ENCODE data around the gene MNT. TPM values are rescaled to one million over a fixed set of nuclear protein-coding genes. Genes with fewer than 3 reads are reported as not detected.

Gene MNT
- total and polyA plus RNA-seq, 9 of the 15 experiments (the other 6 are each of a cell fraction or from before 2014, with no cell fraction given), result 0.18 to 23.8 (median 5.3) TPM

DNA sequence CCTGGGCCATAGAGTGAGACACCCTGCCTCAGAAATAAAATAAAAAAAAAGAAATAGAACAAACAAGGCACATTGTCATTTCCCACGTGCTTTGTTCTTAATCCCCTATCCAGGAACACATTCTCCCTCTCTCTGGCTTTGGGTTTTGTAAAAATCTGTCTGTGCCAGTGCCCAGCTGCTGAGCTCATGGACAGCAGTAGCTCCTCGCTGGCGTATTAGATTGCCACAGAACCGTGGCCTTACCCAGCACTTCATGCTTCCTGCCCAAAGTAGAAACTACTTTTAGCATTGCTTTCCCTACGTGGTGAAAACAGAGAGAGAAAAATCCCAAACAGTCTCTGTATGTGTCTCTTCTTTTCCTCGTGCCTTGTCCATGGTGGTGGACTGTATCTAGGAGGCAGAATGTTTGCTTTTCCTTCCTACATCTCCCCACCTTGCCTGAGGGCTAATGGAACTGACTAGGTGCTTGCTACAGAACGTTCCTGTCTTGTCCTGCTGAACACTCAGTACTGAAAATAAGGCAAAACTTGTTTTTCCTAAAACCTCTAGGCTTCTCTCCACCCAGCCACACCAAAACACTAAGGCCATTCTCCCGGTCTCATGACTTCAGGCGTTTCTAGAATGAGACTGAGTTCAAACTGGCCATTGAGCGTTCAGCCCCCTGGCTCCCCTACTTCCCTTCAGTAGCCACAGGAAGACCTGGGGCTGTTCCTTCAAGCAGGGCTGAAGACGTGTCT lies 26.1 kb downstream of the MNT start:
- Histone ChIP-seq H3K9ac (ENCODE audit: insufficient read depth in 1 of 2, low read depth in 2 of 2, low read length in 2 of 2) (no peak overlapping the region; a peak in 1 of 4 replicates), H3K27ac (ENCODE audit: extremely low read depth, low read depth, low read length) (no peak overlapping the region), H3K9me1 (ENCODE audit: control insufficient read depth, insufficient read depth, low read length) (no peaks in the 10 kb centered on the region), H3K36me3 (ENCODE audit: control insufficient read depth, insufficient read depth, low read length) (no peaks in the 10 kb centered on the region), H3K4me2 (ENCODE audit: insufficient read depth, low read length) (no peak overlapping the region), H3K9me3 (replicated peaks; ENCODE audit: control insufficient read depth, insufficient read depth, low read depth, low read length) (no peaks in the 10 kb centered on the region), H3K27me3 (ENCODE audit: control insufficient read depth in 2 of 2, insufficient read depth in 2 of 2, low read length in 2 of 2) (no peaks in the 10 kb centered on the region), H2AFZ (ENCODE audit: low read depth, low read length) (no peak overlapping the region), H4K20me1 (replicated peaks; ENCODE audit: control insufficient read depth, insufficient read depth, low read length) (no peaks in the 10 kb centered on the region), H3K4me3 (no peak overlapping the region), H3K4me1 (replicated peaks in 1 of 2; ENCODE audit: control insufficient read depth in 2 of 2, insufficient read depth in 2 of 2, low read length in 2 of 2) (peaks cover 0 to 21% of the 10 kb centered on the region in 2 experiments; a peak in 3 of 5 replicates), H3K79me2 (ENCODE audit: control insufficient read depth, insufficient read depth, low read length) (no peaks in the 10 kb centered on the region)
- ATAC-seq (no peak), FAIRE-seq (no peak), DNase-seq (ENCODE audit: extremely low read depth in 1 of 4, low spot score in 3 of 4) (no peak)
- ChIA-PET POLR2A (interaction anchor here (0.6 to 0.8 kb wide), 2 partner anchors 41 to 416 kb away, joined by 3 read pairs; no protein-coding TSS in a partner anchor), CTCF (ENCODE audit: low intra/inter-chr PET ratio) (no interaction called here)
- BruUV-seq (replicated peaks), result no TSS peak
- intact Hi-C loops (cut with micrococcal nuclease), result no loop called here
- 65% methylated on average over 7 of the region's 11 CpGs for WGBS (ENCODE audit: insufficient coverage, low coverage, missing lambda C conversion rate)
- in situ Hi-C loops (cut with MboI), result loop anchor here (5.0 kb wide), 1 partner anchor 38 kb away; no protein-coding TSS in a partner anchor
- no peak for TF ChIP-seq HDAC2 (IDR thresholded peaks at IDR 0.05)
- no peak for TF ChIP-seq ZFP1 (CRISPR knock-in tag; IDR thresholded peaks at IDR 0.05)
- TF ChIP-seq, protein P1, sequence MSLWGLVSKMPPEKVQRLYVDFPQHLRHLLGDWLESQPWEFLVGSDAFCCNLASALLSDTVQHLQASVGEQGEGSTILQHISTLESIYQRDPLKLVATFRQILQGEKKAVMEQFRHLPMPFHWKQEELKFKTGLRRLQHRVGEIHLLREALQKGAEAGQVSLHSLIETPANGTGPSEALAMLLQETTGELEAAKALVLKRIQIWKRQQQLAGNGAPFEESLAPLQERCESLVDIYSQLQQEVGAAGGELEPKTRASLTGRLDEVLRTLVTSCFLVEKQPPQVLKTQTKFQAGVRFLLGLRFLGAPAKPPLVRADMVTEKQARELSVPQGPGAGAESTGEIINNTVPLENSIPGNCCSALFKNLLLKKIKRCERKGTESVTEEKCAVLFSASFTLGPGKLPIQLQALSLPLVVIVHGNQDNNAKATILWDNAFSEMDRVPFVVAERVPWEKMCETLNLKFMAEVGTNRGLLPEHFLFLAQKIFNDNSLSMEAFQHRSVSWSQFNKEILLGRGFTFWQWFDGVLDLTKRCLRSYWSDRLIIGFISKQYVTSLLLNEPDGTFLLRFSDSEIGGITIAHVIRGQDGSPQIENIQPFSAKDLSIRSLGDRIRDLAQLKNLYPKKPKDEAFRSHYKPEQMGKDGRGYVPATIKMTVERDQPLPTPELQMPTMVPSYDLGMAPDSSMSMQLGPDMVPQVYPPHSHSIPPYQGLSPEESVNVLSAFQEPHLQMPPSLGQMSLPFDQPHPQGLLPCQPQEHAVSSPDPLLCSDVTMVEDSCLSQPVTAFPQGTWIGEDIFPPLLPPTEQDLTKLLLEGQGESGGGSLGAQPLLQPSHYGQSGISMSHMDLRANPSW (CRISPR knock-in tag; IDR thresholded peaks at IDR 0.05), result no peak
- TF ChIP-seq ZBTB8A (IDR thresholded peaks at IDR 0.05; ENCODE audit: partially characterized antibody), result no peak
- TF ChIP-seq NFXL1 (CRISPR knock-in tag; IDR thresholded peaks at IDR 0.05), result no peak
- no peak for TF ChIP-seq MEIS2 (IDR thresholded peaks at IDR 0.05; ENCODE audit: partially characterized antibody)
- TF ChIP-seq PHB2 (IDR thresholded peaks at IDR 0.05; ENCODE audit: low read depth), result no peak
- TF ChIP-seq U2AF2 (optimal IDR thresholded peaks at IDR 0.05; ENCODE audit: low read depth, low read length), result no peak

Data from K562 (cell line).